Measurements from ENCODE around the gene SPANXC. TPM values are rescaled to one million over a fixed set of nuclear protein-coding genes. Genes with fewer than 3 reads are reported as not detected.
"Not testable (repeated sequence)": the region's sequence is repeated elsewhere in the genome, so short reads cannot be mapped to it uniquely, and the experiment has no call there.

The SPANXC gene
- not detected for total RNA-seq

DNA sequence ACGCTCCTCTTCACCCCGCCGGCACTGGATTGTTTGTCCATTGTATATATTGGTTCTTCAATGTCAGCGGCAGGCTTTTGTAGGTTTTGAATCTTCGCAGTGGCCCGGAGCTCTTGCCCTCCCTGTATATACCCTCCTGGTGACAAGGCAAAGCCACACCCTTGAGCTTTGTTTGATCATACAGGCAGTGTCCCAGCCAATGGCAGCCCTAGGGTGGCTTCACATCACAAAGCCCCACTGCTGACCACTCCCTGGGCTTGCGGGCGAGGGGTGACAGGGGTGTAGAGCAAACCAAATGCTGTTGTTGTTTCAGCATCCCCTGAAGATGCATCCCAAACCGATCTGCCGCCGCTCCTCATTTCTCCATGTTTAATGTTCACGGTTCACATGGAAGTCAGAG lies at the start of gene SPANXC:
Gene SPANXC, minus strand, starts transcription at position 101 of the 400 bp plus-strand sequence. Its CDS starts 60 bp downstream, at position 41.
- not testable (repeated sequence) for H3K4me3 ChIP-seq, H3K4me1 ChIP-seq, H3K9me3 ChIP-seq, H3K27me3 ChIP-seq, H3K27ac ChIP-seq, DNase-seq, H3K36me3 ChIP-seq

- no peaks in the 10 kb centered on the region for H3K27me3 ChIP-seq
These were observed 37.2 kb upstream of the SPANXC start for GRCh38 chrX:141279476-141279875.

GRCh38 chrX:141278306-141278705 lies 36.0 kb upstream of the SPANXC start:
- no peak for DNase-seq
- Histone ChIP-seq H3K9me3 (no peaks in the 10 kb centered on the region), H3K4me3 (no peak overlapping the region), H3K27ac (no peak overlapping the region), H3K27me3 (no peaks in the 10 kb centered on the region), H3K36me3 (no peaks in the 10 kb centered on the region), H3K4me1 (no peaks in the 10 kb centered on the region)
- TF ChIP-seq POLR2A (IDR thresholded peaks at IDR 0.05), result no peak
- no peak for TF ChIP-seq CTCF (IDR thresholded peaks at IDR 0.05)

More at GRCh38 chrX:141279476-141279875, 37.2 kb upstream of the SPANXC start:
- TF ChIP-seq POLR2A (IDR thresholded peaks at IDR 0.05) (no peak), CTCF (IDR thresholded peaks at IDR 0.05) (no peak)
- no peak for DNase-seq
- H3K4me1 ChIP-seq, result no peaks in the 10 kb centered on the region
- H3K4me3 ChIP-seq, result no peak overlapping the region
- no peak overlapping the region for H3K27ac ChIP-seq
- H3K36me3 ChIP-seq, result no peaks in the 10 kb centered on the region
- no peaks in the 10 kb centered on the region for H3K9me3 ChIP-seq

GRCh38 chrX:141258080-141258479 lies 15.8 kb upstream of the SPANXC start:
- no peak overlapping the region for H3K27ac ChIP-seq
- no peaks in the 10 kb centered on the region for H3K27me3 ChIP-seq
- H3K4me3 ChIP-seq, result no peak overlapping the region
- no peak for TF ChIP-seq POLR2A (IDR thresholded peaks at IDR 0.05)
- no peak for TF ChIP-seq CTCF (IDR thresholded peaks at IDR 0.05)
- H3K4me1 ChIP-seq, result no peaks in the 10 kb centered on the region
- DNase-seq, result no peak
- no peaks in the 10 kb centered on the region for H3K36me3 ChIP-seq
- no peaks in the 10 kb centered on the region for H3K9me3 ChIP-seq

- no peaks in the 10 kb centered on the region for H3K36me3 ChIP-seq
- no peak for DNase-seq
- TF ChIP-seq POLR2A (IDR thresholded peaks at IDR 0.05), result no peak
- no peak for TF ChIP-seq CTCF (IDR thresholded peaks at IDR 0.05)
- no peak overlapping the region for H3K4me3 ChIP-seq
- no peak overlapping the region for H3K27ac ChIP-seq
- H3K9me3 ChIP-seq, result no peaks in the 10 kb centered on the region
- H3K4me1 ChIP-seq, result no peaks in the 10 kb centered on the region
- no peaks in the 10 kb centered on the region for H3K27me3 ChIP-seq
These were observed 20.7 kb downstream of the SPANXC start for GRCh38 chrX:141221611-141222010.

DNA sequence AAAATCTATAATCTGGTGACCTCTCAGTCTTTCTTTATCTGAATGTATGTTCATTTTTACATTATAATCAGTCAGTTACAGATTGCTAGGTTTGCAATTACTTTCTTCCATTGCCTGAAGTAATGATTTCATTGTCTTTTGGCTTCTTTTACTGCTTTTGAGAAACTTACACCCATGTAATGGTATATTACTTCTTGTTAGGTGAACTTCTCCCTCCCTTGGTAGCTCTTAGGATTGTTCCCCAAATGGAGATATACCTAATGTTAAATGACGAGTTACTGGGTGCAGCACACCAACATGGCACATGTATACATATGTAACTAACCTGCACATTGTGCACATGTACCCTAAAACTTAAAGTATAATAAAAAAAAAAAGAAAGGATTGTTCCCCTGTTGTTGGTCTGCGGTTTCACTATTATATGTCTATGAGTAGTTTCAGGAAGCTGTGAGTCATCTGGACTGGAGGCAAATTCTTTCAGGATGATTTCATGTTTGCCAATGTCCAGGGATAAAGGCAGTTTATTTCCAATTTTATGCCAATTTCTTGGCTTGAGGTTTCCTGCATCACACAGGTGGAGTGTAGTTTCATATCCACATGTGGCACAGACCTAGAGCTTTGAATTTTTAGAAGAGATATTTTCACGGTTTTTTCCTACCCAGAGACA lies 21.8 kb downstream of the SPANXC start:
- Histone ChIP-seq H3K36me3 (no peaks in the 10 kb centered on the region), H3K27ac (no peak overlapping the region), H3K4me1 (no peaks in the 10 kb centered on the region), H3K27me3 (no peaks in the 10 kb centered on the region), H3K4me3 (no peak overlapping the region), H3K9me3 (no peaks in the 10 kb centered on the region)
- TF ChIP-seq CTCF (IDR thresholded peaks at IDR 0.05), result no peak
- TF ChIP-seq POLR2A (IDR thresholded peaks at IDR 0.05), result no peak
- no peak for DNase-seq

All from Peyer's patch (tissue), 4 donors.